Measurements from ENCODE around the gene SYT15.

DNA sequence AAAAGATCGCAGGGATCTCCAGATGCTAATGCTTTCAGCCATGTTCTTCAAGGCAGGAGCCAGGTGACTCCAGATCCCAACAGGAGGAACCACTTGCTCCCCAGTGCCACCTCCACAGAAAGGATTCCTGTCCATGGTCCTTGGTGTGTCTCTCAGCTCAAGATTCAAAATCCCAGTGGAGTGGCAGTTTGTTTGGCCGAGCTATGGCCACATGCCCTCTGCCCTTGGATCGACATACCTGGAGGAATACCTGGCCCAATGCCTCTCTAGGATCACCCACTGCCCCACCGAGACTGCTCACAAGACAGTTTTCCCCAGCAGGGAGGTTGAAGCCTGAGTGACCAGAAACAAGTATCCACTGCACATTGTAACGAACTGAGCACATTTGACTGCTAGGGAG lies 18.5 kb upstream of the SYT15 start:
- TF ChIP-seq, protein P1, sequence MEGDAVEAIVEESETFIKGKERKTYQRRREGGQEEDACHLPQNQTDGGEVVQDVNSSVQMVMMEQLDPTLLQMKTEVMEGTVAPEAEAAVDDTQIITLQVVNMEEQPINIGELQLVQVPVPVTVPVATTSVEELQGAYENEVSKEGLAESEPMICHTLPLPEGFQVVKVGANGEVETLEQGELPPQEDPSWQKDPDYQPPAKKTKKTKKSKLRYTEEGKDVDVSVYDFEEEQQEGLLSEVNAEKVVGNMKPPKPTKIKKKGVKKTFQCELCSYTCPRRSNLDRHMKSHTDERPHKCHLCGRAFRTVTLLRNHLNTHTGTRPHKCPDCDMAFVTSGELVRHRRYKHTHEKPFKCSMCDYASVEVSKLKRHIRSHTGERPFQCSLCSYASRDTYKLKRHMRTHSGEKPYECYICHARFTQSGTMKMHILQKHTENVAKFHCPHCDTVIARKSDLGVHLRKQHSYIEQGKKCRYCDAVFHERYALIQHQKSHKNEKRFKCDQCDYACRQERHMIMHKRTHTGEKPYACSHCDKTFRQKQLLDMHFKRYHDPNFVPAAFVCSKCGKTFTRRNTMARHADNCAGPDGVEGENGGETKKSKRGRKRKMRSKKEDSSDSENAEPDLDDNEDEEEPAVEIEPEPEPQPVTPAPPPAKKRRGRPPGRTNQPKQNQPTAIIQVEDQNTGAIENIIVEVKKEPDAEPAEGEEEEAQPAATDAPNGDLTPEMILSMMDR (IDR thresholded peaks at IDR 0.05; ENCODE audit: low read depth, low read length), result no peak
- TF ChIP-seq EZH2phosphoT487 (IDR thresholded peaks at IDR 0.05; ENCODE audit: low read depth), result no peak

All from OCI-LY3 (cell line).